GM21576 (cell line): Measurements from ENCODE around the gene SLC6A6.

Experiments used
- ATAC-seq: cut with Tn5 transposase; IDR thresholded peaks from one replicate; pipeline ENCODE4 v1.9.1; 2021; ENCODE audit warnings: mild to moderate bottlenecking, moderate library complexity; ENCODE audit not compliant: unreplicated experiment

Gene SLC6A6

DNA sequence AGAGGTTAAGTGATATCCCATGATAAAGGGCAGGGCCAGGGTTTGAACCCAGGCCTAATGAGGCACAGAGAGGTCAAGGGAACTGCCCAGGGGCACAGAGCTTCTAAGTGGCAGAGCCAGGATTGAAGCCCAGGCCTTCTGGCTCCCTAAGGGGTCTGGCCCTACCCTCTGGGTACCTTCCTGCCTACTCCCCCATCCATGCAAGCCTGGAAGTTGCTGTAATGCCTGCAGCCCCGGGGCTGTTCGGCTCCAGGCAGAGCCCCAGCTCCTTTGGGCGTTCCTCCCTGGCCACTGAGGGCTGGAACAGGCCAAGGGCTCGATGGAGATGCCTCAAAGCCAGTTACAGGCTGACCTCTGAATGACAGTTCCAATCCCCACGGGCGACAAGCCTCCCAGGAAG is 133.2 kb downstream of the SLC6A6 start:
- ATAC-seq = no peak

GRCh38 chr3:14536055-14536815 is 133.8 kb downstream of the SLC6A6 start:
- no peak for ATAC-seq

DNA sequence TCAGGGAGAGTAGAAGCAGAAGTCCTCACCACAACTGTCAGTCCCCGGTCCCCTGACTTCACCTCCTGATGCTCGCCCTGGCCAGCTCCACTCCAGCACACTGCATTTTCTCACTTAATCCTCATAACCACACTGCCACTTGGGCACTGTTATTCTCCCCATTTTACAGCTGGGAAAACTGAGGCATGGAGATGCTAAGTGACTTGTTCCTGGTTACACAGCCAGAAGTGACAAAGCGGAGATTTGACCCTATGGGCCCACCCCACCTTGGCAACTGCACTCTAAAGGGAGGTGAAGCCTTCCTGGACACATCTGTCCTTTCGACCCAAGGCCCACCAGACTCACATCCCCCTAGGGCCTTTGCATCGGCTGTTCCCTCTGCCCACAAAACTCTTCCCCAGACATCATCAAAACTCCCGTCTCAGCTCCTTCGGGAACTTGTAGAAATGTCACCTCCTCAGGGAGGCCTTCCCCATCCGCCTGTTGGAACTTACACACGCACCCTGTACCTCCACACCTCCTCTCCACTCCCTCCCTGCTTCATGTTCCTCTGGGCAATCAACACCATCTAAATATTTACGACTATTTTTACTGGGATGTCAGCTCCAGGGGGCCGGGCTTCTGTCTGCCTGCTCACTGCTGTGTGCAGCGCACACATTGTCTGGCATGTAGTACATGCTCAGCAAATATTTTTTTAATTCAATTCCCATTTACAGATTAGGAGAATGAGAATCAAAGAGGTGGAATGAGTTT is 134.6 kb downstream of the SLC6A6 start:
- no peak for ATAC-seq

DNA sequence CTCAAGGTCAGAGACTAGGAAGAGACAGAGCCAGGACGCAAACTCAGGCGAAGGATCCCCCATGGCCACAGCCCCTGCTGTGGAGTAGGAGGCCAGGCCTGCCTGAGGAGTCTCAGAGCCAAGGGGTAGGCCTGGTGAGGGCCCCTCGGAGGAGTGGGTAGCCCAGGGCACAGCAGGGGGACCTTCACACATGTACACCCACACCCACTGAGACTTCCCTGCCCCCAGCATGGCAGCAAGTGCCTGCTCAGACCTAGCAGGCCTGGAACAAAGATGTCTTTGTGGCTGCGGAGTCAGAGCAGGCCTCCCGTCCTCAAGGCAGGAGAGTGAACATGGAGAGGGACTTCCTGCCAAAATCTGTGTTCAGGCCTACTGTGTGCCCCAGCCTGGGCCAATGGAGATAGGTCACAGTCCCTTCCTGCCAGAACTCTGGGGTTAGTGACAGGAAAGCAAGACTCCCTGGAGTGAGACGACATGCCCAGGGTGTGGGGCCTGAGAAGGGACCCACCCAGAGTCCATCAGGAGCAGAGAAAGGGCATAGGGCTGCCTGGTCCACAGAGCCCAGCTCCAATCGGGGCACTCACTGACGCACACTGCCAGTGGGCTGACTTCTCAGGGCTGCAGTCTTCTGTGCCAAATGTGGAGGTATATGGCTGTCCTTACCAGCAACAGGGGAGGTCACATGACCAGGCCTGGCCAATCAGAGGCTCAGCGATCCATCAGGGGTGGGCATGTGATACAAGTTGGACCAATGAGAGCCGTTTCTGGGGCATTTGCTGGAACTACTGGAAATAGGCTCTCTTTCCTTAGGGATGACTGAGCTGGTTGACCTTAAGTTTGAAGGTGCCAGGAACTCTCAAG is 135.4 kb downstream of the SLC6A6 start:
- no peak for ATAC-seq

GRCh38 chr3:14538451-14539088 is 136.2 kb downstream of the SLC6A6 start:
- ATAC-seq = no peak
